GM19351 (cell line): Measurements from ENCODE around the gene PLCB1.

Experiments
- ATAC-seq: cut with Tn5 transposase; IDR thresholded peaks from one replicate; pipeline ENCODE4 v1.9.1; 2021; ENCODE audit warnings: mild to moderate bottlenecking, moderate library complexity; ENCODE audit not compliant: unreplicated experiment

The PLCB1 gene

GRCh38 chr20:8128291-8129060 is 3.6 kb upstream of the PLCB1 start:
- no peak for ATAC-seq

DNA sequence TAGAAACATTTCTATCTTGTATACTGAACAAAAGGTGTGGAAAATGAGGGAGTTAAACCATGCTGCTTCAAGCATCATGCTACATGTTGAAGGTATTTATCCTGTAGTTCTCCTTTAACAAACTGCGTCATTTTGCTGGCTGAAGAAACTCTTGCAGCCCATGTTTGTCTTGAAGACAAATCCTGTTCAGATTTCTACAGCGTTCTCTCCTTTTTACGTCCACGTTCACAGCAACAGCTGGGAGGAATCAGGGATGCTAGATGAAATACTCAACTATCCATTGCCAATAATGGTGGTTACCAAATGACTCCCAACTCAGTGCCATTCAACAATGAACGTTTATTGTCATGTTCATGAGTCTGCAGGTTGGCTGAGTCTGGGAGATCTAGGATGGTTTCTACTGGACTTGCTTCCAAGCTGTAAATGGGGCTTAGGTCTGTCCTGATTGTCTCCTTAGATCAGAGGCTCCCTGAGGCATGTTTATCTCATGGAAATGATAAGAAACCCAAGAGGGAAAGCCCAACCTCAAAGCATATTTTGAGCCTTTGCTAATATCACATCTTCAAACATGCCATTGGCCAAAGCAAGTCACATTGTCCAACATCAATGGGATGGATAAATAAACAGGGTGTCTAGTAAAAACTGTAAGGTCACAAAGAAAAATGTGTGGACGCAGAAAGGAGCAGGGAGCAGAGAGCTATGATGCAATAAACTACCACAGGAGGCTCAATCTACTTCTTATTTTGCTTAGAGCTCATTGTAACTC is 2.7 kb upstream of the PLCB1 start:
- ATAC-seq = no peak

DNA sequence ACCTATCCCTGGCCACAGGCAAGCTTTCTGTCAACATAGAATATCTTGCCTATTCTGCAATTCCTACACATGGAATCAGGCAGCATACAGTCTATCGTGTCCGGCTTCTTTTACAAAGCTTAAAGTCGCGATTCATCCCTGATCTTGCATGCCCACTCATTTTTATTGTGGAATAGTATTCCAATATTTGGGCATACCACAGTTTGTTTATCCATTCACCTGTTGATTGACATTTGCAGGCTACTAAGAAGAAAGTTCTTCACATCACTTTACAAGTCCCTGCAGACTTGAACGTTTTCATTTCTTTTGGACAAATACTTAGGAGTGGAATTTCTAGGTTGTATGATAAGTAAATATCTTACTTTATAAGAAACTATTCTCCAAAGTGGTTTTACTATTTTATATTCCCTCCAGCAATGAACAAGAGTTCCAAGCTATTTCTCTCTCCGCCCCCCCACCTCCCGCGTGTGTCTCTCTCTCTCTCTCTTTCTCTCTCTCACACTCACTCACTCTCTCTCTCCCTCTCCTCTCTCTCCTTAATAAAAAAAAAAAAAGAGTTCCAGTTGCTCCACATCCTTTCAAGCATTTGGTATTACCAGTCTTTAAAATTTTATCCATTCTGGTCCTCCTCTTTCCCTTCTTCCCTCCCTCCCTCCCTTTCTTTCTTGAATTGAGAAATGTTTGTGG is 1.1 kb upstream of the PLCB1 start:
- no peak for ATAC-seq

DNA sequence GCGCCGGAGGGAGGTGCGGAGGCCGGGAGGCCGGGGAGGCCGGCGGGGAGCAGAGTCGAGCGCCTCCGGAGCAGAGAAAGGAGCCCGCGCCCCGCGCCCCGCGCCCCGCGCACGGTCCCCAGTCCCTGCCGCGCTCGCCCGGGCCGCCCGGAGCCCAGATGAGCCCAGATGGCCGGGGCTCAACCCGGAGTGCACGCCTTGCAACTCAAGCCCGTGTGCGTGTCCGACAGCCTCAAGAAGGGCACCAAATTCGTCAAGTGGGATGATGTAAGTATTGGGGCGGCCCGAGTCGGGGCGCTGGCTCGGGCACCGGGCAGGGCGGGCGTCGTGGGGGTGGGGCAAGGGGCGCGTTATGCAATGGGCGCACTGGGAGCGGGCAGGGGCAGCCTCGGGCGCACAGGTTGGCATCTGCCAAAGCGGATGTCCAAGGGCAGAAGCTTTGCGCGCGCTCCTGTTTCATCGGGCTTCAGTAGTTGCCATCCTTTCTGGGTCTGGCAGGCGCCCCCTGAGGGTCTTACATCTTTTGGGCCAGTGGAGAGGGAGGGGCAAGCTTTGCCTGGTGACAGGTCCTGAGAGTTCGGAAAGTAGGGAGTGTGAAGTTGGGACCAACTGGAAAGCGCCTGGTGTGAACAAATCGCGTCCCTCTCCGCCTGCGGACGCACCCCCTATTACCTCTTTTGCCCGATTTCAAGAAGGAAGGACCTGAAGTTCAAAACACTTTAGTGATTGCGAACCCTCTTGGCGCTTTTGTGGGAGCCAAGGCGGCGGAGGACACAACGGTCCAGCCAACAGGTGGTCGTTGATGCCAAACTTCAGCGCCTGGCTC is 631 bp downstream of the PLCB1 start:
- ATAC-seq = no peak

GRCh38 chr20:8133310-8133768 is 1.3 kb downstream of the PLCB1 start:
- no peak for ATAC-seq

DNA sequence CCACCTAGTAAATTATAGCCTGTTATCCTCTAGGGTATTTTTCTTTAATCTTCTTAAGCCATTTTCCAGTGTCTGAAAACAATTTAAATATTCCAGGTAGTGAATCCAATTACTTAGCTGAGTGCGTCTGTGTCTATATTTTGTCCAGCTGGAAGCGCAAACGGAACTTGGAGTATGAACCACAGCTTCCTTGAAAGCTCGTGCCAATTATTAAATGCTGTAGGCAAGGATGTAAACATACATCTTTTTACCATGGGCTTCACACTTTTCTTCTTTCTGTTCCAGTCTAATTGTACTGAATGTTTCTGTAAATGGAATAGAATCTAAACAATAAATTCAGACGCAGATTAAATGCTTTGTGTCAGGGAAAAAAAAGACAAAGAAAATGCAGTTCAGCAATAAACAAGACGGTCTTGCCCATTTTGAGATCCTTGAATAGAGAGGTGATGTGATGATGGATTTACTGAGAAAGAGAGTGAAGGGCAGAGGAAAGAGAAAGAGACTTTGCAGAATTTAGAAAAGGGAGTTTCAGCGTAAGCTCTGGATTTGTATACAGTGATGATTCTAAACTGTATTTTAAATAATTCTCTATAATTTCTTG is 1.9 kb downstream of the PLCB1 start:
- ATAC-seq = no peak

DNA sequence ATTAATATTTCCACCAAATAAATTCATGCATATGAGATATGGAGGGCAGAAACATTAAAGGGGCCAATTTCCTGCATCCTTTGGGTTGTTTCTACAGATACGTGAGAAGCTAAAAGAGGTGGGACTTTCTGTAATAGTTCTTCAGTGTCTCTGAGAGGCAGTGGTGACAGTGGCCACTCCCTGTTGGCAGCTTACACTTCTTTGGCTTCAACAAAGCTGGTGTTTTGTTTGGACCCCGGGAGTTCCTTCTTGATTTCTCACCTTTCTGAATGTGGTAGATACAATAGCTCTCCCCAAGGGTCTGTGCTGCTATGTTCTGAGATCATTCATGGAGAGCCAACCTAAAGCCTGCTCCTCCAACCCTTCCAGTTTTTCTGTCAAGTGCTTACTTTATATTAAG is 7.8 kb downstream of the PLCB1 start:
- no peak for ATAC-seq

DNA sequence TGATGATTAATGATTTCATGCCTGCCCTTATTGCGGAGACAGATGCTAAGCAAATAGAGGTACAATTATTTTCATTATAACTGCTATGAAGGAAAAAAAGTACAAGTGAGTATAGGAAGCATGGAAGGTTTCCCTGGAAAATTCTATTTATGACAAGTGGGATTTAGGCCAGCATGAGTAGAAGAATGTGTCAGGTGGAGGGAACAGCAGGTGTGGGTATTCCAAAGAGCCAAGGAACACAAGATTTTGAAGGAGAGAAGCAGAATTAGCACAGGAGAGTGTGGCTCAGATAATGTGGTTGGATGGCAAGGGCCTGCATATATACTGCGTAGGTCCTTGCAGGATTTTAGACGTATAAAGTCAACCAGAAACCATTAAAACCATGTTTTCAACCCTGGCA is 11.4 kb downstream of the PLCB1 start:
- ATAC-seq = no peak

DNA sequence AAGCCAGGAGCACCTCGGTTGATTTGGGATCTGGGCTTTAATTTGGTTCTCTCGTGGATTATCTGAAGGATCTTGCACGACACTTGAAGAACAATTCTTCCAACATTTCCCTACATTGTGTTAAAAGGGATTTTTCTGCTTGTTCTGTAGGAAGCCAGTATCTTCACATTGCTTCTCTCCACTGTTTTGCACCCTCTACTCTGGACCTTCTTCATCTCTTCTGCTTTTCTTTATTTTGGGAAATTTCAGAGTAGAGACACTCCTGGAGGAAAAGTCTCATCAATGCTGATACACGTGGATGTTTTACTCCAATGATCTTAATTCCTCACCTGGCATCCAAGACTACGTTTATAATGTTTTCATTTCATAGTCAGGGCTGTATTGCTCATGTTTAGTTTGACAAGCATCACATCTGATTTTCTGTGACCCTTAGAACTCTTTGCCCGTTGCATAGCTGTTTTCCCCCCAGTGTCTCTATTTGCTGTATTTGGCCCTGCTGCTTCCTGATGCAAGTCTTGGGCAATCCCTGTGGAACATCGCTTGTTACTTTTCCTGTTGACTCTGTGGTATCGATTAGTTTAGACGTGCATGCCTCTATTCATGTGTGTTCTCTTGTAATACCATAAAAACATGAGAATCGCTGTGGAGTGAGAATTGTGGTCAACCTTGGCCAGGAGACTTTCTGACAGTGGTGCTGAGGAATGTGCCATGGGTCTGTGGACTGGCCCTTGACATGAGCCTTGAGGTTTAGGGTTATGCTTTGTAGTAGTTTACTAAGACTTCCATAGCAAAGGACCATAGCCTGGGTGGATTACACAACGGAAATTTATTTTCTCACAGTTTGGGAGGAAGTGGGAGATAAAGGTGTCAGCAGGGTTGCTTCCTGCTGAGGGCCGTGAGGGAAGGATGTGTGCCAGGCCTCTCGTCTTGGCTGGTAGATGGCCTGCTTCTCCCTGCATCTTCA is 12.5 kb downstream of the PLCB1 start:
- ATAC-seq = no peak

DNA sequence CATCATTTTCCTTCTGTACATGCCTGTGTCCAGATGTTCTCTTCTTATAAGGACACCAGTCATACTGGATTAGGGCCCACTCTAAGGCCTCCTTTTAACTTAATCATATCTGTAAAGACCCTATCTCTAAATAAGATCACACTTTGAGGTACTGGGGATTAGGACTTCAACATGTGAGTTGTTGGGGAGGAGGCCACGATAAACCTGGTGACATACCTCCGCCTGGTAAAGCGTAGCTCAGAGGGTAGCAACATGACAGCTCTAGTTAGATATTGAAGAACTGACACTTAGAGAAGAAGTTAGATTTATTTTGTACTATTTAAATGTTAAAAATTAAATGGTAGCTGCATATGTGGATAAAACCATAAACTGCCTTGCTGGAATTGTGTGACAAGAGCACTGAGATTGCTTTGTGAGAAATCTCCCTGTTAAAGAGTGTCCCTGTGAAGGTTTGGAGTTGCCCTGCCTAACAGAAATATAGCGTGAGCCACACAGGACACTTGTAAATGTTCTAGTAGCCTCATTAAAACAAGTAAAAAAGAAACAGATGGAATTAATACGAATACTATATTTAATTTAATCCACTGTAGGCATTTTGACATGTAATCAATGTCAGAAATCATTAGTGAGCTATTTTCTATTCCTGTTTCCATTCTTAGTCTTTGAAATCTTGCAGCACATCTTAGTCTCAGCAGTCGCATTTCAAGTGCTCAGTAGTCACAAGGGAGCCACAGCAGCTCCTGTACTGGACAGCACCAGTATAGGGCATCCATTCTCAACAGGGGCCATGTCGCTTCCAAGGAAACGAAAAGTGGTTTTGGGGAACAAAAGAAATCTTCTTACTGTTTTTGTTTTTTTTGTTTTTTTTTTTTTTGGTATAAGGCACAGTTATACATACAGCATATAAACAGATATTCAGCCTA is 13.4 kb downstream of the PLCB1 start:
- no peak for ATAC-seq

DNA sequence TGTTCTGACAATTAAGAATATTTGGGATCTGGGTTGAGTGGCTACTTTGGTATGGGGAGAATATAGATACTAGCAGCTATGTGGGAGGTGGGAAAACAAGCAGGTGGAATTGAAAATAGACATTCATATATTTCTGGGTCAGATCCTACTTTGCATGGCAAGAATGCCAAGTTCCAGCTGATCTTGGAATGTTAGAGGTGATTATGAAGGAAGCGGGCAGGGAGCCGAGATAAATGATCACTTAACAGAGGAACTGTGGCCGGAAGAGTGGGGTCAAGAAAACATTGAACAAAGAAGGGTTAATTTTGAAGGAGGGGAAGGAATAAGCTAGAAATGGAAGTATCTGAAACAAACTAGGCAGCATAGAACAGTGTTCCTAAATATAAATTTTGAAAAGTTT is 15.4 kb downstream of the PLCB1 start:
- no peak for ATAC-seq

GRCh38 chr20:8148501-8148900 is 16.4 kb downstream of the PLCB1 start:
- no peak for ATAC-seq

DNA sequence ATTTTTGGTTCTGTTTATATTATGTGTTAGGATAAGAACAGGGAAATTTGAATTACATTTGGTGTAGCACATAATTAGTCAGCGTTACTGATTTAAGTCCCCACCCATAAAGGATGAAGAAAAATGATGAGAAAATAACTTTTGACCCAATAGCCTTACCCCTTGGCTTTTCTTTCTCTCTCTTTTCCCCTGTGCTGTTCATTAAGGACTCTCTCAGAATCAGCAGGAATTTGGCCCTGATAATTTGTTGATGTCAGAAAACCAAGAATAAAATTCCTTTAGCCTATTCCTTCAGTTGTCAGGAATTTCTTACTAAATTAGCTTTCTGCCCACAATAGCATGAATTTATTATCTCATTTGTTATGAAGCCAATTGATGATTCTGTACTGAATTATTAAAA is 18.5 kb downstream of the PLCB1 start:
- no peak for ATAC-seq

DNA sequence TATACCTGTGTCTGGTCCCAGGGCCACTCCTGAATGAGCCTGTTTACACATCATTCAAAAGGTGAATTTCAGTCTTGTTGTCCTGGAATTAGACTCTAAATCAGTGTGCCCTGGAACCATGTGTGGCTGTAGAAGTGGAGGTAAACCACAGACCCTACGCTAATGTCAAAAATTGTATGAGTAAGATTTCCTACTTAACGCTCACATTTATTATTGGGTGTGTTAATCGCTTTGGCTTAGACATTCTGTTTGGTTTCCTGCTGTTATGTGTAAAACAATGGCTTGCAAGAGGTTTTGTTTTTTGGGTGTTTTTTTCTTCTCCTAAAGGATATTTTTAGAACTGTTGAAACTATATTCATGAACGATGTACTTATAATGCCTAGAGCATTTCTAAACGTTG is 19.3 kb downstream of the PLCB1 start:
- ATAC-seq = no peak

DNA sequence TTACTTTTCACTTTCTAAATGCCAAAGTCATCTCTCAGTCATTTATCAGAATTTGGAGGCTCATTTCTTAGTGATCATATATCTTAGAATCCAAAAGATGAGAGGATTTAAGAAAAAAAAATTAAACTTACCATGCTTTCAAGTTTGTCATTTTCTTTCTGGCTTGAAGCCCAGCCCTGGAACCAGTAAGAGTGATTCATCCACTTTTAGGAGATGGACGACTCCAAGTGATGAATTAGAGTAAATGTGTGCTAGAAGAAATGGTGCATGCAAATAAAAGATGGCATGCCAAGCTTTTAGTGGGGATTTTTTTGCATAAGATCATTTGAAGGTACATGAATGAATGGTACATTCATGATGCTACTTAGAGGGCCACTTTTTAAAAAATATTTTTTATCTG is 20.1 kb downstream of the PLCB1 start:
- ATAC-seq = no peak

DNA sequence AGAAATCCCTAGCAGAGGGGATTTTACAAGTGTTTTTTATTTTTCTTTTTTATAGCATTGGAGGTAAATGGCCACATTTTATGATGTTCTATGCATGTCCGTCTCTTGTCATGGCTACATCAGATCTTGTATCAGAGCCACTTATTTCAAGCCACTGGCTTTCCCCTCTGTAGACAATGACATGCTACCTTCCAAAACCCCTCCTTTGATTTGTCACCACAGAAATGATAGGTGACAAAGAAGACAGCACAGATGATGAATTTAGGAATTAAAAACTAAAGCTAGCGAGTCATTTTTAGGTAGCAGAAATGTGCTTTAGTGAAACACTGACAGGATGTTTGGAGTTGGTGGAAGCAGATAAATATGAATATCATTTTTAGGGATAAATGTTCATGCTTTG is 20.8 kb downstream of the PLCB1 start:
- no peak for ATAC-seq

GRCh38 chr20:8153281-8153908 is 21.3 kb downstream of the PLCB1 start:
- peak; percentile 59 for ATAC-seq

DNA sequence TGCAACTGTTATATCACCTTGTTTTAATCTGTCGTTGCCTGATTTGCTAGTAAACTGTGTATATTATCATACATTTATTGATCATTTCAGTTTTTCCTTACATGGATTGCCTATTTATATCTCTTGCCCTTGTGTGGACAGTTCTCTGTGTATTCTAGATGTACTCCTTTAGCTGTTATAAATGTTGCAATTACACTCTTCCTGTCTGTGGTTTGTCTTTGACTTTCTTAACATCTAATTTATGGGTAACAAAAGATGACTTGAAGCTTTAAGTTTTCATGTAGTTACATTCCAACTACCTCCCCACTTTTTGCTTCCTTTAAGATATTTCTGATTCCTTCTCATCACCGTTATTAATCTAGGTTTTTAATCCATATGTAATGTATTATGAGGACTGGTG is 22.6 kb downstream of the PLCB1 start:
- ATAC-seq = no peak
